ENCODE measurements around the gene SDHB.

DNA sequence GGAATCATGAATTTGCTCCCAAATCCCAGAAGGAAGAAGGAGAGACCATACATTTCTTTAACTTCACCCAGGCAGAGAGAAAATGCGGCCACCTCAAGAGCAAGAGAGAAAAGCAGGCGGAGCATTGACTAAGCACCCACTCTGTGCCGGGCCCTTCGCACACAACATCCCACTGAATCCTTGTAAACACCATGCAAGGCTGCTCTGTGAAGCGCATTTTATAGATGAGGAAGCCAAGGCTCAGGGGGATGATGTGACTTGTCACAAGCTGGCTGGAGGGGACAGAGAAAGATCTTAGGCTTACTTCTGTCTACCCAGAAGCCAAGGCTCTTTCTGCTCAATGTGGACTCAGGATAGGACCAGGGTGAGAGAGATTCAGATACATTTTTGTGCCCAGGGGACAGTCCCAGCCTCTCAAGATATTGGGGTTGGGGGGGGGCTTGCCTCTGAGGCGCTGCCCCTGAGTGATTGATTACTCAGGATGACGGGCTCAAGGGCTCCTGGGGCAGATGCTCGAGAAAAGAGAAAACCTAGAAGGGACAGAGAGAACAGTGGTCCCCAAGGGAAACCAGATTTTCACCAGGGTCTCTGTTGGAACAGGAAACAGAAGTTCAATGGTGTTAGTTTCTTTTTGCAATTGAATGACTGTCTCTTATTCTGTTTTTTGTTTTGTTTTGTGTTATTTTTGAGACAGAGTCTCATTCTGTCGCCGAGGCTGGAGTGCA lies 45.9 kb upstream of the SDHB start:
- TF ChIP-seq, protein P1, sequence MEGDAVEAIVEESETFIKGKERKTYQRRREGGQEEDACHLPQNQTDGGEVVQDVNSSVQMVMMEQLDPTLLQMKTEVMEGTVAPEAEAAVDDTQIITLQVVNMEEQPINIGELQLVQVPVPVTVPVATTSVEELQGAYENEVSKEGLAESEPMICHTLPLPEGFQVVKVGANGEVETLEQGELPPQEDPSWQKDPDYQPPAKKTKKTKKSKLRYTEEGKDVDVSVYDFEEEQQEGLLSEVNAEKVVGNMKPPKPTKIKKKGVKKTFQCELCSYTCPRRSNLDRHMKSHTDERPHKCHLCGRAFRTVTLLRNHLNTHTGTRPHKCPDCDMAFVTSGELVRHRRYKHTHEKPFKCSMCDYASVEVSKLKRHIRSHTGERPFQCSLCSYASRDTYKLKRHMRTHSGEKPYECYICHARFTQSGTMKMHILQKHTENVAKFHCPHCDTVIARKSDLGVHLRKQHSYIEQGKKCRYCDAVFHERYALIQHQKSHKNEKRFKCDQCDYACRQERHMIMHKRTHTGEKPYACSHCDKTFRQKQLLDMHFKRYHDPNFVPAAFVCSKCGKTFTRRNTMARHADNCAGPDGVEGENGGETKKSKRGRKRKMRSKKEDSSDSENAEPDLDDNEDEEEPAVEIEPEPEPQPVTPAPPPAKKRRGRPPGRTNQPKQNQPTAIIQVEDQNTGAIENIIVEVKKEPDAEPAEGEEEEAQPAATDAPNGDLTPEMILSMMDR (conservative IDR thresholded peaks at IDR 0.05), result no peak
- no peak for TF ChIP-seq ZFX (IDR thresholded peaks at IDR 0.05)

All from C4-2B (cell line).